Liver (tissue), 9 donors: Measurements from ENCODE around the gene EPB41L3. TPM values are rescaled to one million over a fixed set of nuclear protein-coding genes. Genes with fewer than 3 reads are reported as not detected.

Experiments used
- DNase-seq: peaks from one replicate; pipeline ENCODE4 v3.0.0-alpha.2; 2017; ENCODE audit warnings: low spot score
- H3K27ac ChIP-seq, 2 donors: one replicate each; pipeline ENCODE4 v1.7.0; 2013; ENCODE audit warnings: inconsistent platforms in 2 of 2, low read length in 2 of 2, control low read depth in 1 of 2, low read depth in 1 of 2, mild to moderate bottlenecking in 1 of 2
- H3K27me3 ChIP-seq, 4 donors: one replicate each; pipeline versions ENCODE4 v1.6.1 to v1.7.0; 2013; ENCODE audit warnings: low read length in 3 of 4, inconsistent platforms in 1 of 4, mild to moderate bottlenecking in 1 of 4, moderate library complexity in 1 of 4; ENCODE audit not compliant: control insufficient read depth in 4 of 4, insufficient read depth in 4 of 4
- H3K36me3 ChIP-seq, 4 donors: one replicate each; pipeline versions ENCODE4 v1.6.1 to v1.7.0; 2013; ENCODE audit warnings: low read length in 3 of 4, mild to moderate bottlenecking in 3 of 4, low read depth in 1 of 4, moderate library complexity in 1 of 4; ENCODE audit not compliant: control insufficient read depth in 4 of 4, insufficient read depth in 3 of 4
- H3K4me1 ChIP-seq, 4 donors: one replicate each; pipeline versions ENCODE4 v1.6.1 to v1.7.0; 2013; ENCODE audit warnings: low read length in 3 of 4, mild to moderate bottlenecking in 3 of 4, moderate library complexity in 1 of 4; ENCODE audit not compliant: control insufficient read depth in 4 of 4, insufficient read depth in 4 of 4
- H3K4me3 ChIP-seq, 3 donors: one replicate each; pipeline versions ENCODE4 v1.6.1 to v1.7.0; 2013; ENCODE audit warnings: low read length in 3 of 3, control low read depth in 1 of 3, low read depth in 1 of 3, mild to moderate bottlenecking in 1 of 3
- H3K9ac ChIP-seq, 2 donors: one replicate each; pipeline ENCODE4 v1.7.0; 2013; ENCODE audit warnings: low read length in 2 of 2, mild to moderate bottlenecking in 2 of 2, moderate library complexity in 2 of 2, control low read depth in 1 of 2, low read depth in 1 of 2
- H3K9me3 ChIP-seq, 4 donors: one replicate each; pipeline versions ENCODE4 v1.6.1 to v1.7.0; 2013; ENCODE audit warnings: low read length in 3 of 4; ENCODE audit not compliant: control insufficient read depth in 4 of 4
- EGR1 ChIP-seq, 2 donors: IDR thresholded peaks; 2 replicates each; pipeline ENCODE4 v1.6.1; 2016 to 2018; ENCODE audit warnings: antibody characterized with exemption in 2 of 2, low read depth in 2 of 2
- FOXA1 ChIP-seq: IDR thresholded peaks from 2 replicates; pipeline ENCODE4 v1.6.1; 2016; ENCODE audit warnings: antibody characterized with exemption
- FOXA2 ChIP-seq: IDR thresholded peaks from 2 replicates; pipeline ENCODE4 v1.6.1; 2016; ENCODE audit warnings: antibody characterized with exemption
- GABPA ChIP-seq, 2 donors: IDR thresholded peaks in 1 of 2; conservative IDR thresholded peaks in 1 of 2; 2 replicates each; pipeline ENCODE4 v1.6.1; 2016; ENCODE audit warnings: antibody characterized with exemption in 2 of 2, mild to moderate bottlenecking in 1 of 2, moderate library complexity in 1 of 2
- HNF4A ChIP-seq, 2 donors: conservative IDR thresholded peaks; 2 replicates each; pipeline ENCODE4 v1.6.1; 2016; ENCODE audit warnings: antibody characterized with exemption in 2 of 2, mild to moderate bottlenecking in 2 of 2
- HNF4G ChIP-seq: IDR thresholded peaks from 2 replicates; pipeline ENCODE4 v1.6.1; 2016; ENCODE audit warnings: antibody characterized with exemption
- RXRA ChIP-seq, 2 donors: IDR thresholded peaks; 2 replicates each; pipeline ENCODE4 v1.6.1; 2017 to 2018; ENCODE audit warnings: antibody characterized with exemption in 2 of 2, mild to moderate bottlenecking in 1 of 2
- SP1 ChIP-seq: IDR thresholded peaks from 2 replicates; pipeline ENCODE4 v1.6.1; 2018; ENCODE audit warnings: antibody characterized with exemption, mild to moderate bottlenecking
- TAF1 ChIP-seq: conservative IDR thresholded peaks from 2 replicates; pipeline ENCODE4 v1.6.1; 2016; ENCODE audit warnings: antibody characterized with exemption, mild to moderate bottlenecking
- YY1 ChIP-seq: IDR thresholded peaks from 2 replicates; pipeline ENCODE4 v1.6.1; 2016; ENCODE audit warnings: antibody characterized with exemption, mild to moderate bottlenecking
- WGBS: extraction: QIAGEN DNeasy Blood & Tissue Kit; methylation state at CpG from one replicate; pipeline ENCODE4 v1.1.7; 2013; 5-methylcytosine and 5-hydroxymethylcytosine counted together
- polyA plus RNA-seq, 2 donors: library from polyadenylated mRNA; stranded (reverse) in 1 of 2; unstranded in 1 of 2; fragments of 200-250 nt in 1 of 2; fragments of >200 nt in 1 of 2; fragmentation: Nextera tagmentation in 1 of 2; extraction: Ambion mirVana in 1 of 2; gene quantifications; one replicate each; pipeline versions ENCODE4 v1.2.1 to v1.2.3, GENCODE V29; 2013 to 2015
- total RNA-seq, 2 donors: library from RNA; depleted of rRNA; stranded (reverse); fragments of >200 nt; gene quantifications; one replicate each; pipeline ENCODE4 v1.2.3, GENCODE V29; 2014
- TF ChIP-seq, protein P1 (sequence below): IDR thresholded peaks from 2 replicates; pipeline ENCODE4 v1.6.1; 2016; ENCODE audit warnings: antibody characterized with exemption
- TF ChIP-seq, protein P2 (sequence below): fragments of 150-350 bp; IDR thresholded peaks from 2 replicates; pipeline ENCODE4 v1.5.1; 2017; ENCODE audit warnings: improper control_type of control experiment, low read depth, low read length; ENCODE audit not compliant: missing input control
- TF ChIP-seq, protein P3 (sequence below): IDR thresholded peaks from 2 replicates; pipeline ENCODE4 v1.6.1; 2016; ENCODE audit warnings: antibody characterized with exemption
- TF ChIP-seq, protein P4 (sequence below): IDR thresholded peaks from 2 replicates; pipeline ENCODE4 v1.6.1; 2016; ENCODE audit warnings: antibody characterized with exemption
- TF ChIP-seq, protein P5 (sequence below): IDR thresholded peaks from 2 replicates; pipeline ENCODE4 v1.6.1; 2016; ENCODE audit warnings: antibody characterized with exemption, mild to moderate bottlenecking
- donor health status: healthy.
- donor health status: healthy.
- donor health status: healthy.
- donor health status: healthy.
- donor health status: healthy.

EPB41L3 gene
- total and polyA plus RNA-seq, 4 donors, result 1.4 to 14.5 (median 5.1) TPM

DNA sequence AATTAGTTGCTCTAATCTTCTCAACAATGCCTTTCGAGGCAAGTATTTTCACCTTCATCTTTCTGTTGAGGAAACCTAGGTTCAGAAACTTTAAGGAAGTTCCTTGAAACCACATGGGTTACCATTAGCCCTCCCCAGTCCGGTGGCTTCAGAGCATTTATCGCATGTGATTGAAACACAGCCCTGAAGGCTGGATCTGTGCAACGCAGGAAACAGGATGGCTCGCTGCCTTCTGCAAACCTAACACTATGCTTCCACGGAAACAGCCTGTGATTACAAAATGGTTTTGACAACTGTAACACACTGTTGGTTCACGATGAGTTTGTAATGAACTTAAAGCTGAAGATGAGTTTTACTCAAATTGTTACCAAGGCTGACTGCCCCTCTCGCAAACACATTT is 68.5 kb downstream of the EPB41L3 start:
- H3K4me1 ChIP-seq, result no peaks in the 10 kb centered on the region
- no peak overlapping the region for H3K4me3 ChIP-seq
- no peak for DNase-seq
- H3K27ac ChIP-seq, result no peak overlapping the region
- no peaks in the 10 kb centered on the region for H3K9me3 ChIP-seq
- no peaks in the 10 kb centered on the region for H3K36me3 ChIP-seq
- 66% methylated on average over 8 of the region's 8 CpGs for WGBS
- TF ChIP-seq HNF4G, result no peak
- no peak overlapping the region for H3K9ac ChIP-seq
- peaks cover 0 to 2% (median 0%) of the 10 kb centered on the region in 4 donors for H3K27me3 ChIP-seq

DNA sequence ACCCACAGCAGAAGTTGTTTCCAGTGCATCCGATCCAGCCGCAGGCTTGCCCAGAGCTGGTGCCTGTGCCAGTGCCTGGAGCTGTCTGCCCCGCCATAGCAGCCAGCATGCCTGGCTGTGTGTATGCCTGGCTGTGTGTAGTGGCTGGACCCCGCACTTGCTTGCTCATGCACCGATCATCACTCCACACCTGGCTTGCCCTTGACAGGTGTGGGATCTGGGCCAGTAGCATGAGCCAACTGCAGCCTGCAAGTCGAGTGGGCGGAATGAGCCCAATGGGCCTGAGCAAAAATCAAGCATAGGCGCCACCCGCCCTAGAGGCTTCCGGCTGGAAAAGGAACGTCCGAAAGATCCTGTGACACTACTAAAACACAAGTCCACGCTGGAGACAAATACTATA is 74.5 kb downstream of the EPB41L3 start:
- DNase-seq, result no peak
- Histone ChIP-seq H3K36me3 (no peaks in the 10 kb centered on the region), H3K9ac (no peak overlapping the region), H3K27me3 (peaks cover 0 to 2% (median 0%) of the 10 kb centered on the region in 4 donors), H3K9me3 (no peaks in the 10 kb centered on the region), H3K4me3 (no peak overlapping the region), H3K27ac (no peak overlapping the region), H3K4me1 (no peaks in the 10 kb centered on the region)
- 94% methylated on average over 13 of the region's 13 CpGs for WGBS
- no peak for TF ChIP-seq FOXA2
- no peak for TF ChIP-seq TAF1
- TF ChIP-seq, protein P1, sequence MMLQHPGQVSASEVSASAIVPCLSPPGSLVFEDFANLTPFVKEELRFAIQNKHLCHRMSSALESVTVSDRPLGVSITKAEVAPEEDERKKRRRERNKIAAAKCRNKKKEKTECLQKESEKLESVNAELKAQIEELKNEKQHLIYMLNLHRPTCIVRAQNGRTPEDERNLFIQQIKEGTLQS, result no peak
- no peak for TF ChIP-seq YY1
- TF ChIP-seq, protein P2, sequence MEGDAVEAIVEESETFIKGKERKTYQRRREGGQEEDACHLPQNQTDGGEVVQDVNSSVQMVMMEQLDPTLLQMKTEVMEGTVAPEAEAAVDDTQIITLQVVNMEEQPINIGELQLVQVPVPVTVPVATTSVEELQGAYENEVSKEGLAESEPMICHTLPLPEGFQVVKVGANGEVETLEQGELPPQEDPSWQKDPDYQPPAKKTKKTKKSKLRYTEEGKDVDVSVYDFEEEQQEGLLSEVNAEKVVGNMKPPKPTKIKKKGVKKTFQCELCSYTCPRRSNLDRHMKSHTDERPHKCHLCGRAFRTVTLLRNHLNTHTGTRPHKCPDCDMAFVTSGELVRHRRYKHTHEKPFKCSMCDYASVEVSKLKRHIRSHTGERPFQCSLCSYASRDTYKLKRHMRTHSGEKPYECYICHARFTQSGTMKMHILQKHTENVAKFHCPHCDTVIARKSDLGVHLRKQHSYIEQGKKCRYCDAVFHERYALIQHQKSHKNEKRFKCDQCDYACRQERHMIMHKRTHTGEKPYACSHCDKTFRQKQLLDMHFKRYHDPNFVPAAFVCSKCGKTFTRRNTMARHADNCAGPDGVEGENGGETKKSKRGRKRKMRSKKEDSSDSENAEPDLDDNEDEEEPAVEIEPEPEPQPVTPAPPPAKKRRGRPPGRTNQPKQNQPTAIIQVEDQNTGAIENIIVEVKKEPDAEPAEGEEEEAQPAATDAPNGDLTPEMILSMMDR, result no peak
- no peak for TF ChIP-seq RXRA (IDR thresholded peaks at IDR 0.05)
- TF ChIP-seq EGR1 (IDR thresholded peaks at IDR 0.05; ENCODE audit: low read depth in 2 of 2), result no peak
- TF ChIP-seq, protein P3, sequence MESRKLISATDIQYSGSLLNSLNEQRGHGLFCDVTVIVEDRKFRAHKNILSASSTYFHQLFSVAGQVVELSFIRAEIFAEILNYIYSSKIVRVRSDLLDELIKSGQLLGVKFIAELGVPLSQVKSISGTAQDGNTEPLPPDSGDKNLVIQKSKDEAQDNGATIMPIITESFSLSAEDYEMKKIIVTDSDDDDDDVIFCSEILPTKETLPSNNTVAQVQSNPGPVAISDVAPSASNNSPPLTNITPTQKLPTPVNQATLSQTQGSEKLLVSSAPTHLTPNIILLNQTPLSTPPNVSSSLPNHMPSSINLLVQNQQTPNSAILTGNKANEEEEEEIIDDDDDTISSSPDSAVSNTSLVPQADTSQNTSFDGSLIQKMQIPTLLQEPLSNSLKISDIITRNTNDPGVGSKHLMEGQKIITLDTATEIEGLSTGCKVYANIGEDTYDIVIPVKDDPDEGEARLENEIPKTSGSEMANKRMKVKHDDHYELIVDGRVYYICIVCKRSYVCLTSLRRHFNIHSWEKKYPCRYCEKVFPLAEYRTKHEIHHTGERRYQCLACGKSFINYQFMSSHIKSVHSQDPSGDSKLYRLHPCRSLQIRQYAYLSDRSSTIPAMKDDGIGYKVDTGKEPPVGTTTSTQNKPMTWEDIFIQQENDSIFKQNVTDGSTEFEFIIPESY, result no peak
- TF ChIP-seq, protein P4, sequence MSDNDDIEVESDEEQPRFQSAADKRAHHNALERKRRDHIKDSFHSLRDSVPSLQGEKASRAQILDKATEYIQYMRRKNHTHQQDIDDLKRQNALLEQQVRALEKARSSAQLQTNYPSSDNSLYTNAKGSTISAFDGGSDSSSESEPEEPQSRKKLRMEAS, result no peak
- TF ChIP-seq HNF4A (conservative IDR thresholded peaks at IDR 0.05), result no peak
- no peak for TF ChIP-seq GABPA (IDR thresholded peaks at IDR 0.05 in 1 of 2, conservative IDR thresholded peaks at IDR 0.05 in 1 of 2)
- no peak for TF ChIP-seq SP1
- TF ChIP-seq, protein P5, sequence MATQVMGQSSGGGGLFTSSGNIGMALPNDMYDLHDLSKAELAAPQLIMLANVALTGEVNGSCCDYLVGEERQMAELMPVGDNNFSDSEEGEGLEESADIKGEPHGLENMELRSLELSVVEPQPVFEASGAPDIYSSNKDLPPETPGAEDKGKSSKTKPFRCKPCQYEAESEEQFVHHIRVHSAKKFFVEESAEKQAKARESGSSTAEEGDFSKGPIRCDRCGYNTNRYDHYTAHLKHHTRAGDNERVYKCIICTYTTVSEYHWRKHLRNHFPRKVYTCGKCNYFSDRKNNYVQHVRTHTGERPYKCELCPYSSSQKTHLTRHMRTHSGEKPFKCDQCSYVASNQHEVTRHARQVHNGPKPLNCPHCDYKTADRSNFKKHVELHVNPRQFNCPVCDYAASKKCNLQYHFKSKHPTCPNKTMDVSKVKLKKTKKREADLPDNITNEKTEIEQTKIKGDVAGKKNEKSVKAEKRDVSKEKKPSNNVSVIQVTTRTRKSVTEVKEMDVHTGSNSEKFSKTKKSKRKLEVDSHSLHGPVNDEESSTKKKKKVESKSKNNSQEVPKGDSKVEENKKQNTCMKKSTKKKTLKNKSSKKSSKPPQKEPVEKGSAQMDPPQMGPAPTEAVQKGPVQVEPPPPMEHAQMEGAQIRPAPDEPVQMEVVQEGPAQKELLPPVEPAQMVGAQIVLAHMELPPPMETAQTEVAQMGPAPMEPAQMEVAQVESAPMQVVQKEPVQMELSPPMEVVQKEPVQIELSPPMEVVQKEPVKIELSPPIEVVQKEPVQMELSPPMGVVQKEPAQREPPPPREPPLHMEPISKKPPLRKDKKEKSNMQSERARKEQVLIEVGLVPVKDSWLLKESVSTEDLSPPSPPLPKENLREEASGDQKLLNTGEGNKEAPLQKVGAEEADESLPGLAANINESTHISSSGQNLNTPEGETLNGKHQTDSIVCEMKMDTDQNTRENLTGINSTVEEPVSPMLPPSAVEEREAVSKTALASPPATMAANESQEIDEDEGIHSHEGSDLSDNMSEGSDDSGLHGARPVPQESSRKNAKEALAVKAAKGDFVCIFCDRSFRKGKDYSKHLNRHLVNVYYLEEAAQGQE, result no peak
- TF ChIP-seq FOXA1, result no peak
- TF ChIP-seq HNF4G, result no peak
